ENCODE results near the gene STAM2.
A peak's percentile ranks its signal among the peaks of the same experiment; 100 is the strongest.
"Not testable (repeated sequence)": the region's sequence is repeated elsewhere in the genome, so short reads cannot be mapped to it uniquely, and the experiment has no call there.

The STAM2 gene

GRCh38 chr2:152175368-152176112, at the start of gene STAM2:
STAM2 (minus strand) TSS chr2:152175763; CDS start chr2:152175642, 121 bp downstream.
- peak; percentile 93 for DNase-seq (ENCODE audit: low spot score)

DNA sequence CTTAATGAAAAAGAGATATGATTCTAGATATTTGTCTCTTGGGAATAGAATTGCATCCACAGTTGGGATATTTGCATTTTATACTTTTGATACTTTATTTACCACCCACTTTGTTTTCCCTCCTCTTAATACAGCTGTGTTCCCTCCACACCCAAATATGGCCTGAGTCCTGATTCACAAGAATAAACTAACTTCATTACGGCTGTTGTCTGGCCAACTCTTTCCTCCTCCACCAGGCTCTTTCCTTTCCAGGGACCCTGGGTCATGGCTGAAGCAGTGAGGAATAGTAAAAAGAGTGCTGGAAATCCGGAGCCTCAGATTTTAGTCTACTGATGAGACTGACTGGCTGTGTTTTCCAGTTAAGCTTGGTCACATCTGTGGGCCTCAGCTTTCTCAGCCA, 48.4 kb upstream of the STAM2 start:
- no peak for DNase-seq (ENCODE audit: low spot score)

- DNase-seq (ENCODE audit: low spot score) = peak; percentile 10
Measured at GRCh38 chr2:152222975-152223637, 47.5 kb upstream of the STAM2 start.

DNA sequence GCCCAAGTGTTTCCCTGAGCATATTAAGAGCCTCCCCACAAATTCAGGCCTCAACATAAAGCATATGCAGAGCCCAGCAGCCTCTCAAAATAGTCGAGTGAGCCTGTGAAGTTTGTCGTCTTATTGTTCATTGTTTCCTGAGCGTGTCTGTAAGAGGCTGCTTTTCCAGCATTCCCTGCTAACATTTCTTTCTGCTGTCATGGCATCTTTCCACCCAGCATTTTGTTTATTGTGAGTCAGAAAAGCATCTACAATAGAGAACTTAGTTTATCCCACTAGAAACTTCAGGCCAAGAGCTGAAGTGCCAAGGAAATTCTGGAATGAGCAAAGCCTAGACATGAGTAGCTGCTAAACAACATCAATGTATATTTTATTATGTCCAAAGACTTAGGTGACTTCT, 46.3 kb upstream of the STAM2 start:
- peak; percentile 78 for DNase-seq (ENCODE audit: low spot score)

DNA sequence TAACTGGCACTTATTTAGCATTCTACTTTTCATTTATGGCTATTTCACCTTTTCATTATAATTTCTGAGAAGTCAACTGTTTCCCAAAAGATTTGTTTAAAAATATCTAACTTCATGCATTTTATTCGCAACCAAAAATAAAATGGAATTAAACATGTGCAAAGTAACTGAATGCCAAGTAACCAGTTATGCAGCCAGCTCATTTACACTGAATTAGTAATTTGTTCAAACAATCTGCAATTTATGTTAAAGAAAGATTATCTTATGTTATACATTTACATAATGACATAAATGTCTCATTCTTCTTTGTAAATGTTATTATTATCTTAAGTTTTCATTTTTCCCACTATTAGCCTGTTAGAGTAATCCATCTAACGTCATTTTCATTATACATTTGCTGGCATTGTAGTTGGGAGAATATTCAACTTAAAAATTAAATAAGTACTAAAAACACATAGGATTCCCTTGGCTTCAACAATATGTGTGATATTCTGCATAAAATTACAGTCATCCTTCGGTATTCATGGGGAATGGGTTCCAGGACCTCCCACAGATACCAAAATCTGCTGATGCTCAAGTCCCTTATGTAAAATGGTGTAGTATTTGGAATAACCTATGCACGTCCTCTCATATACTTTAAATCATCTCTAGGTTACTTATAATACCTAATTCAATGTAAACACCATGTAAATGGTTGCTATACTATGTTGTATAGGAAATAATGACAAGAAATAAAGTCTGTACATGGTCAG, 43.7 kb upstream of the STAM2 start:
- no peak for DNase-seq (ENCODE audit: low spot score)

- DNase-seq (ENCODE audit: low spot score) = no peak
Measured at GRCh38 chr2:152201466-152201830, 25.9 kb upstream of the STAM2 start.

GRCh38 chr2:152200565-152201465, 25.3 kb upstream of the STAM2 start:
- DNase-seq (ENCODE audit: low spot score) = peak; percentile 96

DNA sequence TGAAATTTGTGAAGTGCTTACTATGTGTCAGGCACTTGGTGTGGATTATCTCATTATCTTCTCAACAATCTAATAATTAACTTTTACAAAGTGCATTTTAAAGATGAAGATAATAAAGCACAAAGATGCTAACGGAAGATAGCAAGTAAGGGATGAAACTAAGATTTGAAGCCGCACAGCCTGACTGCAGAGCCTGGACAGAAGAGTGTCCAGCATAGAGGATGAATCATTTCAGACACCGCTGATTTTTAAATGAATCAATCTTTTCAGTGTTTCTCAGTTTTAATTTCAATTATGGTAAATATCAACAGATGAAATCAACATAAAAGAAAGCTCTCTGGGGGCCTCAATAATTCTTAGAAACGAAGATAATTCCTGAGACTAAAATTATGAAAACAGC, 24.5 kb upstream of the STAM2 start:
- DNase-seq (ENCODE audit: low spot score) = no peak

DNA sequence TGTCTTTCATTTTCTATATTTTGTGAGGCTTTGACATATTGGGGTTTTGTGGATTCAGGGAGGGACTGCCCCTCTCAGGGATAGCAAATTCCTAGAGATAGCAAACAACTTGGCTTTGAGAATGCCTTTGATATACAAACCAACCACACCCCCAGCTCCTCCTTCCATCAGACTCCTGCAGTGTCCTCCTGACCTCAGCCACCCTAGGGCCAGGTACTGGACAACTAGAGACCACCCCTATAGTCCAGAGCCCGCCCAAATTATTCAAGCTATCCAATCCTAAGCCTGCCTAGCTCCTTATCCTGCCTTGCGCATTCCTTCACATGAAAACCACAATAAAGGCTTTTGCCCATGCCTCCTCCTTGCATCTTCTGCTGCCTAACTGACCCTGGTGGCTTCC, 22.9 kb upstream of the STAM2 start:
- no peak for DNase-seq (ENCODE audit: low spot score)

- not testable (repeated sequence) for DNase-seq (ENCODE audit: low spot score)
Measured at GRCh38 chr2:152197508-152198284, 22.1 kb upstream of the STAM2 start.

- DNase-seq (ENCODE audit: low spot score) = peak; percentile 55
Measured at GRCh38 chr2:152189622-152190495, 14.3 kb upstream of the STAM2 start.

DNA sequence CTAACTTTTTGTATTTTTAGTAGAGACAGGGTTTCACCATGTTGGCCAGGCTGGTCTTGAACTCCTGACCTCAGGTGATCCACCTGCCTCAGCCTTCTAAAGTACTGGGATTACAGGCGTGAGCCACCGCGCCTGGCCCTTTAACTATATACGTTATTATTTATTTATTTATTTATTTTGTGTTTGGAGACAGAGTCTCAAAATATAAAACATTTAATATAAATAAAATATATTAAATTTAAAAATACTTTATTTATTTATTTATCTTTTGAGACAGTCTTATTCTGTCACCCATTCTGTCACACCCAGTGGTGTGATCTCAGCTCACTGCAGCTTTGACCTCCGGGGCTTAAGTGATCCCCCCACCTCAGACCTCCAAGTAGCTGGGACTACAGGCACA, 11.2 kb upstream of the STAM2 start:
- DNase-seq (ENCODE audit: low spot score) = not testable (repeated sequence)

DNA sequence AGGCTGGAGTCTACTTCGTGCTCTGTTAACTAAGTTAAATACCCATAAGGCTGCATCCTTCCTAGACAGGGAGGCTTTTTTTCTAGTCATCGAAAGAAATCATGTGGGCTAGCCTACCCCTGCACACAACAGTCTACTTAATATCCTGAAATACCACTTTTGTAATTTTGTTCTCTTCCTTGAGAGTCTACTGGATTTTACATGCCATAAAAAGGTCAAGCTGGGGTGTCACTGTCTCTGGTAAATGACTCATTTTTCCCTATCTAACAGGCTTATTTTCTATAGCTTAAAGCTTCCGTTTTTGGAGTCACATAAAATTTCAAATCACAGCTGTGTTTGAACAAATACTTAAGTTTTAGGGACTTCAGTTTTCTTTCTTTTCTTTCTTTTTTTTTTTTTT, 10.7 kb upstream of the STAM2 start:
- no peak for DNase-seq (ENCODE audit: low spot score)

- no peak for DNase-seq (ENCODE audit: low spot score)
Measured at GRCh38 chr2:152183401-152184073, 8.0 kb upstream of the STAM2 start.

DNA sequence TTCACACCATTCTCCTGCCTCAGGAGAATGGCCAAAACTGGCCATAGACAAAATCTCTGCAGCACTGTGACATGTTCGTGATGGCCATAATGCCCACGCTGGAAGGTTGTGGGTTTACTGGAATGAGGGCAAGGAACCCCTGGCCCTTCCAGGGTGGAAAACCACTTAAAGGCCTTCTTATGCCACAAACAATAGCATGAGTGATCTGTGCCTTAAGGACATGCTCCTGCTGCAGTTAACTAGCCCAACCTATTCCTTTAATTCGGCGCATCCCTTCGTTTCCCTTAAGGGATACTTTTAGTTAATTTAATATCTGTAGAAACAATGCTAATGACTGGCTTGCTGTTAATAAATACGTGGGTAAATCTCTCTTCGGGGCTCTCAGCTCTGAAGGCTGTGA, 2.1 kb upstream of the STAM2 start:
- not testable (repeated sequence) for DNase-seq (ENCODE audit: low spot score)

DNA sequence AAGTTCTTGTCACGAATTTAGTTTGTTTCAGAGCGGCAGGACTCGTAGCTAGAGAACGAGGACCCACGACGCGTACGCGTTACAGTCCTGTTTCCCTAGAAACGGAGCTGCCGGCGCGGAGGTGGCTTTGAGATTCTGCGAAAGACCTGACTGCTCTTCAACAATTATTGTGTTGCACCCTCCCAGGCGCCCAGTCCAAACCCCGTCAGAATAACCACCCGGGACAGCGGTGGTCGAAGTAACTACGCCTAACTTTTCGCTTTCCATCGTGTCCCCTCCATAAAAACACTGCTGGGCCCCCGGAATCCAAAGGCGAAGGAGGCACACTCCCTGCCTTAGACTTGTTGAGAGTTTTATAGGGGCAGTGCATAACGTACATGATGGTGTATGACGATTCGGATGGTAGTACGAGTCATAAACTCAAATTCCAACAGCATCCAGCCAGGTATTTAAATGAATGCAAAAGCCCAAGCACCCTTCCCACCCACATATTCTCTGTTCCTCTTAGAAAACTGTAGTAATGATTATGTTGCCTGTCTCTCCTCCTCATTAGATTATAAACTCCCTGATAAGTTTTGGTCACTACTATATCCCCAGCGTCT, 651 bp upstream of the STAM2 start:
- DNase-seq (ENCODE audit: low spot score) = no peak

DNA sequence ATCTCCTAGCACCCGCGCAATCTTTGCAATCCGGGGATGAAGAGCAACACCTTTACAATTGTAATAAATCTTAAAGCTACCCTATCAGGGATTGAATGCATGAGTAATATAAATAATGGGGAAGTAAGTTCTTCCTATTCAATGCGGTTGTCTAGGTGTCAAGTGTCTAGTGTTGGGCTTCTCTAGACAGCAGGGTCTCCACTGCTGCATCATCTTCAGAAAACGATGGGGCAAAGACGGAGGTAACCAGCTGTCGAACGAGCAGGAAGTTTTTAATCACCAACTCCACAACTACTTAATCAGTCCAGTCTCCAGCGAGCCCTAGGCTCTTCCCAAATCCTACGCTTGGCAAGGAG, 573 bp downstream of the STAM2 start:
- DNase-seq (ENCODE audit: low spot score) = no peak

- no peak for DNase-seq (ENCODE audit: low spot score)
Measured at GRCh38 chr2:152174574-152174973, 989 bp downstream of the STAM2 start.

GRCh38 chr2:152173831-152174230, 1.7 kb downstream of the STAM2 start:
- DNase-seq (ENCODE audit: low spot score) = no peak
